Peyer's patch (tissue), 4 donors: ENCODE measurements around the gene STEAP1B.

Source experiments
- CTCF ChIP-seq, 6 experiments: fragments of 450-650 bp in 4 of 6; fragments of 200-600 bp in 2 of 6; sonication (generic) in 1 of 6; IDR thresholded peaks; one replicate each; pipeline ENCODE4 v1.5.1; 2017 to 2019; ENCODE audit warnings: antibody characterized with exemption in 6 of 6, mild to moderate bottlenecking in 3 of 6, moderate library complexity in 1 of 6
- POLR2A ChIP-seq, 2 donors: fragments of 450-650 bp; IDR thresholded peaks; one replicate each; pipeline ENCODE4 v1.5.1; 2017; ENCODE audit warnings: antibody characterized with exemption in 2 of 2, mild to moderate bottlenecking in 2 of 2, moderate library complexity in 2 of 2

GRCh38 chr7:22486597-22486996 lies 13.4 kb downstream of the STEAP1B start:
- TF ChIP-seq CTCF (IDR thresholded peaks at IDR 0.05) (no peak), POLR2A (IDR thresholded peaks at IDR 0.05) (no peak)
